VCaP (cell line): Measurements from ENCODE around the gene LFNG.

Source experiments
- H3K27ac ChIP-seq: fragments of 450-650 bp; 2 replicates; pipeline ENCODE4 v1.5.1; 2017
- TF ChIP-seq, protein P1 (sequence below): fragments of 450-650 bp; conservative IDR thresholded peaks from 2 replicates; pipeline ENCODE4 v1.5.1; 2017; ENCODE audit warnings: mild to moderate bottlenecking, moderate library complexity

Gene LFNG

DNA sequence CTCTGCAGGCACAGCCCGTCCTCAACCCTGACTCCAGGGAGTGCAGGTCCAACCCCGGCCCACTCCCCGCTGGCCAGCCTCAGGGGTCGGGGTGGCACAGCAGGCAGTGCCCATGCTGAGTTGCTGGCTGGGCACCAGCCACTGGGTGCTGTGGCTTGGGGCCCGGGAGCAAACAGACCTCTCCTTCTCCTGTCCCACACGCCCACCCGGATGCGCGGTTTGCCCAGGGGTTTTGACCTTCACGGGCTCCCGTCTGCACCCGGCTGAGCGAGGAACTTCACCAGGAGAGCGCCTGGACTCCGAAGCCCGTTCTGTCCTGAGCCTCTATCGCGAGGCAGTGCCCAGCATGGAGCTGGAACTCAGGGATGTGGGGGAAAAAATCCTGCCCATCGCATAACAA is 40.8 kb upstream of the LFNG start:
- no peak overlapping the region for H3K27ac ChIP-seq

DNA sequence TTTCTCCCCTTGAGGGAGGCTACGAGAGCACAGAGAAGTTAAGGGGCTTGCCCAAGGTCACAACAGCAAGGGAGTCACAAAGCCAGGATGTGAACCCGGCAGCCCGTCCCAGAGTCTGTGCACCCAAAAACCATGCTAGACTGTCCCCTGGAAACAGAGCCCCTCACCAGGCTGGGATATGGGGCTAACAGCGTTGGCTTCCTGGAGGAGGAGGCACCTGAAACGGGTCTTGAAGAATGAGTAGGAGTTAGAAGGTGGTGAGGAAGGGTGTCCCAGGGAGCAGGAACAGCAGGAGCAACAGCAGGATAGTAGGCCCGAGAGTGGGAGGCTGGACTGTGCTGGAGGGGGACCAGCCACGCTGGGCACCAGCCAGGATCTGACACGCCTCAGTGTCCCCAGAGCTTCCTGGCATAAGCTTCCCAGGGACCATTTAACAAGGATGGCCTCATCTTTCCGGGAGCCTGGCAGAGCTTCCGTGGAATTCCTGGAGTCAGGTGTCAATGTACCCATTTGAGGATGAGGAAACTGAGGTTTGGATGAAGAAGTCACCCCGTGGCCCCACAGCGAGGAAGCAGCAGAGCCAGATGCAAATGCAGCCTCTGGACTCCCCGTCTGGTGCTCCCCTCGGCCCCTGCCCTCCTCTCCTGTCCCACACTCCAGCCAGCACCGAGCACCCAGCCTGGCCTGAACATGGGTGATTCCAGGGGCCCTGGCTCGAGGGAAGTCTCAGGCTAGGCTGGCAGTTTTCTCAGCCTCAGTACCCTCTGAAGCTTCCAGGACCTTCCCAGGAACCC is 40.1 kb upstream of the LFNG start:
- TF ChIP-seq, protein P1, sequence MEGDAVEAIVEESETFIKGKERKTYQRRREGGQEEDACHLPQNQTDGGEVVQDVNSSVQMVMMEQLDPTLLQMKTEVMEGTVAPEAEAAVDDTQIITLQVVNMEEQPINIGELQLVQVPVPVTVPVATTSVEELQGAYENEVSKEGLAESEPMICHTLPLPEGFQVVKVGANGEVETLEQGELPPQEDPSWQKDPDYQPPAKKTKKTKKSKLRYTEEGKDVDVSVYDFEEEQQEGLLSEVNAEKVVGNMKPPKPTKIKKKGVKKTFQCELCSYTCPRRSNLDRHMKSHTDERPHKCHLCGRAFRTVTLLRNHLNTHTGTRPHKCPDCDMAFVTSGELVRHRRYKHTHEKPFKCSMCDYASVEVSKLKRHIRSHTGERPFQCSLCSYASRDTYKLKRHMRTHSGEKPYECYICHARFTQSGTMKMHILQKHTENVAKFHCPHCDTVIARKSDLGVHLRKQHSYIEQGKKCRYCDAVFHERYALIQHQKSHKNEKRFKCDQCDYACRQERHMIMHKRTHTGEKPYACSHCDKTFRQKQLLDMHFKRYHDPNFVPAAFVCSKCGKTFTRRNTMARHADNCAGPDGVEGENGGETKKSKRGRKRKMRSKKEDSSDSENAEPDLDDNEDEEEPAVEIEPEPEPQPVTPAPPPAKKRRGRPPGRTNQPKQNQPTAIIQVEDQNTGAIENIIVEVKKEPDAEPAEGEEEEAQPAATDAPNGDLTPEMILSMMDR: no peak
- H3K27ac ChIP-seq: no peak overlapping the region

More for the DNA sequence above, 40.8 kb upstream of the LFNG start:
- TF ChIP-seq, protein P1: no peak

DNA sequence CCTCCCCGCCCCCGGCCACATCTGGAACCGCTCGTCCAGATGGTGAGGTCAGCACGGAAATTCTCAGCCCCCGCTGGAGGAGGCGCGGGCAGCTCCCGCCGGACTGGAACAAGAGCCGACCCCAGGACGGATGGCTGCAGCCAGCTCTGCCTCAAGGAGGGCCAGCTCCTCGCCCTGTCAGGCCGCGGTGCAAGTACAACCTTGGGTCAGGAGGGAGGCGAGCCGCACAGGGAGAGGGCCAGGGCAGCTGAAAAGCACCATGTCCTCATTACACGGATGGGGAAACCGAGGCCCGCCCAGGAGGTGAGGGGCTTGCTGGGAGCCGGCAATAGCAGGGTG is 39.5 kb upstream of the LFNG start:
- TF ChIP-seq, protein P1: no peak

DNA sequence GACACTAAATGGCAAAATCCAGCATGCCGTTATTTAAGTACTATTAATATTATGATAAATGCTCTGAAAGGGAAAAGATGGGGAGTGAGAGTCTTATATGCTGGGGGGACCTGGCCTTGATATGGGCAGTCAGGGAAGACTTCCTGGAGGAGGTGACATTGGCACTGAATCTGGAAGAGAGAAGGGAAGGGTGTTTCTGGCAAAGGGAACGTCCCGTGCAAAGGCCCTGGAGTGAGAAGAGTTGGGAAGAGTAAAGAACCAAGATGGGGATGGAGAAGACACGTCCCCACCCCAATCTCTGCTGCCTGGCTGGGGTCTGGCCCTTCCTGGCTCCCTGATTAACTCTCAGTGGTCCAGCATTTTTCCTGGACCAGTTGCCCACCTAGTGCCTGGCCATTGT is 38.4 kb upstream of the LFNG start:
- no peak overlapping the region for H3K27ac ChIP-seq
- TF ChIP-seq, protein P1: no peak

More for the DNA sequence above, 39.5 kb upstream of the LFNG start:
- H3K27ac ChIP-seq: no peak overlapping the region

DNA sequence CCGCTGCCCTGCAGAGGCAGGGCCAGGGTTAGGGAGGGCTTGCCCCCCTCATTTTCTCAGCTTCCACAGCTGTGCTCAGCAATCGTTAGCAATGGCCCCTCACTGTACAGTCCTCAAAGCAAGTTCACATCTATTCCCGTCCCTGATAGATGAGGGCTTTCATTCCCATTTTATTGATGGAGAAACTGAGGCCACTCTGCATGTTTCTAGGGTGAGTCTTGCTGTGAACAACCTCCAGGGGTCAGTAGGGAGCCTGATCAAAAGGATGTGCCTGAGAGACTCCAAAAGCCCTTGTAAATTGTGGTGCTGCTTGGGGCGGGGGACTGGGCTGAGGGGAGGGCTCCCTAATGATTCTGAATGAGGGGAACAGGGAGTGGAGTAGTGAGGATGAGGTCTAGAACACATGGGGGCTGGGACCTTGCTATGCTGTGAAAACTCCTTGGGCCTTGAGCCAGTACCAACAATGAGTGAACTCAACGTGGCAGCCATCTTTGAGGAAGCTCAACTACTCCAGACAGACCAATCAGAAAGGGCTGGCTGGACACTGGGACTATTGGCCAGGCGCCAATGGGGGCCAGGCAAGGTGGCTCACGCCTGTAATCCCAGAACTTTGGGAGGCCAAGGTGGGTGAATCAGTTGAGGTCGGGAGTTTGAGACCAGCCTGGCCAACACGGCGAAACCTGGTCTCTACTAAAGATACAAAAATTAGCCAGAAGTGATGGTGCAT is 36.7 kb upstream of the LFNG start:
- no peak overlapping the region for H3K27ac ChIP-seq
- TF ChIP-seq, protein P1: no peak

DNA sequence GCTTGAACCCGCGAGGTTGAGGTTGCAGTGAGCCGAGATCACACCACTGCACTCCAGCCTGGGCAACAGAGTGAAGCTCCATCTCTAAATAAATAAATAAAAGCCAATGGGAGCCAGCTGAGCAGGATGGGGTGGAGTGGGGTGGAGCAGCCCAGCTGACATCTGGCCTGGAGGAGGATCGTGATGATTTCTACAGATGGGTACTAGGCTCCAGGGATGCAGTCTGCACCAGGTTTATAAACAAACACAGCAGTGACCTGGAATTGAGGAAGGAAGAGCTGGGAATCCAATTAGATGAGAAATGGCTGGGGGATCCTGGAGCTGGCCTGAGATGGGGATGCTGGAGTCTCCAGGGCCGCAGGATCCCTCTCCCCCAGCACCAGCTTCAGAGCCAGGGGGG is 36.1 kb upstream of the LFNG start:
- H3K27ac ChIP-seq: no peak overlapping the region

DNA sequence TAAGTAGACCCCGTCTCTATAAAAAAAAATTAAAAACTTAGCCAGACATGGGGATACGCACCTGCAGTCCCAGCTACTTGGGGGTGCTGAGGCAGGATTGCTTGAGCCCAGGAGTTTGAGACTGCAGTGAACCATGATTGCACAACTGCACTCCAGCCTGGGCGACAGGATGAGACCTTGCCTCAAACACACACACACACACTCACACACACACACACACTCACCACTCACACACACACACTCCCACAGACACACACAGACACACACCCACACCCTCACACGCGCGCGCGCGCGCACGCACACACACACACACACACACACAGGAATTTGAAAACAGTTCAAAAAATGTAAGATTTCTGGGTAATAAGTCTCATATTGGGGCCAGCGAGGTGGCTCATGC is 34.7 kb upstream of the LFNG start:
- H3K27ac ChIP-seq: no peak overlapping the region
- TF ChIP-seq, protein P1: no peak

More for the DNA sequence above, 36.1 kb upstream of the LFNG start:
- TF ChIP-seq, protein P1: no peak
